ENCODE results near the gene VPS13C. TPM values are rescaled to one million over a fixed set of nuclear protein-coding genes. Genes with fewer than 3 reads are reported as not detected.

VPS13C gene
- total RNA-seq, 4 donors from 2014 or later = 7.6 to 43.1 (median 18.0) TPM

GRCh38 chr15:62094388-62094787 is 34.1 kb upstream of the VPS13C start:
- Histone ChIP-seq H3K36me3 (no peaks in the 10 kb centered on the region), H3K9me3 (no peaks in the 10 kb centered on the region), H3K27me3 (peaks cover 0 to 19% (median 0%) of the 10 kb centered on the region in 4 donors), H3K27ac (no peak overlapping the region), H3K4me3 (no peak overlapping the region), H3K4me1 (no peaks in the 10 kb centered on the region)
- no peak for DNase-seq
- intact Hi-C loops (cut with DNase I) = no loop called here
- WGBS, 2 donors = 80 to 83% methylated on average over 7 of the region's 7 CpGs
- TF ChIP-seq CTCF (IDR thresholded peaks at IDR 0.05) (no peak), POLR2A (IDR thresholded peaks at IDR 0.05) (no peak)

- no peaks in the 10 kb centered on the region for H3K9me3 ChIP-seq
- H3K27ac ChIP-seq = no peak overlapping the region
- TF ChIP-seq POLR2A (IDR thresholded peaks at IDR 0.05) (no peak), CTCF (IDR thresholded peaks at IDR 0.05) (no peak)
- 77 to 80% methylated on average over 5 of the region's 5 CpGs for WGBS, 2 donors
- DNase-seq = no peak
- no peaks in the 10 kb centered on the region for H3K36me3 ChIP-seq
- no peak overlapping the region for H3K4me3 ChIP-seq
- peaks cover 0 to 15% (median 0%) of the 10 kb centered on the region in 4 donors for H3K27me3 ChIP-seq
- intact Hi-C loops (cut with DNase I) = no loop called here
- H3K4me1 ChIP-seq = no peaks in the 10 kb centered on the region
These were observed 33.6 kb upstream of the VPS13C start for GRCh38 chr15:62093809-62094208.

GRCh38 chr15:62090988-62091387 is 30.7 kb upstream of the VPS13C start:
- Histone ChIP-seq H3K9me3 (no peaks in the 10 kb centered on the region), H3K4me1 (peaks cover 0 to 10% (median 7%) of the 10 kb centered on the region in 3 donors), H3K36me3 (no peaks in the 10 kb centered on the region), H3K4me3 (no peak overlapping the region), H3K27ac (no peak overlapping the region), H3K27me3 (no peaks in the 10 kb centered on the region)
- no peak for TF ChIP-seq CTCF (IDR thresholded peaks at IDR 0.05)
- TF ChIP-seq POLR2A (IDR thresholded peaks at IDR 0.05) = no peak
- intact Hi-C loops (cut with DNase I) = no loop called here
- WGBS, 2 donors = 84 to 88% methylated on average over 6 to 7 of the region's 7 CpGs
- DNase-seq = no peak

GRCh38 chr15:62089616-62090015 is 29.4 kb upstream of the VPS13C start:
- WGBS, 2 donors = 42 to 44% methylated on average over 2 of the region's 2 CpGs
- no peaks in the 10 kb centered on the region for H3K9me3 ChIP-seq
- no peaks in the 10 kb centered on the region for H3K27me3 ChIP-seq
- no peak for TF ChIP-seq POLR2A (IDR thresholded peaks at IDR 0.05)
- TF ChIP-seq CTCF (IDR thresholded peaks at IDR 0.05) = no peak
- peaks cover 0 to 10% (median 7%) of the 10 kb centered on the region in 3 donors for H3K4me1 ChIP-seq
- H3K4me3 ChIP-seq = no peak overlapping the region
- no peaks in the 10 kb centered on the region for H3K36me3 ChIP-seq
- H3K27ac ChIP-seq = no peak overlapping the region
- intact Hi-C loops (cut with DNase I) = no loop called here
- DNase-seq = no peak

- Histone ChIP-seq H3K36me3 (no peaks in the 10 kb centered on the region), H3K4me3 (no peak overlapping the region), H3K9me3 (peaks cover 0 to 4% (median 0%) of the 10 kb centered on the region in 3 donors), H3K27ac (peak overlapping the region in 1 of 4 donors; percentile 15), H3K4me1 (peaks cover 0 to 10% (median 7%) of the 10 kb centered on the region in 3 donors), H3K27me3 (no peaks in the 10 kb centered on the region)
- DNase-seq = no peak
- no peak for TF ChIP-seq POLR2A (IDR thresholded peaks at IDR 0.05)
- WGBS, 2 donors = 40 to 50% methylated on average over 1 of the region's 1 CpG
- intact Hi-C loops (cut with DNase I) = no loop called here
These were observed 28.1 kb upstream of the VPS13C start for GRCh38 chr15:62088353-62088693.

Data from esophagus squamous epithelium (tissue), 5 donors.